GM19463 (cell line): Measurements from ENCODE around the gene MPLKIP.
A peak's percentile ranks its signal among the peaks of the same experiment; 100 is the strongest.
"Not testable (repeated sequence)": the region's sequence is repeated elsewhere in the genome, so short reads cannot be mapped to it uniquely, and the experiment has no call there.

Experiments
- ATAC-seq: cut with Tn5 transposase; IDR thresholded peaks from one replicate; pipeline ENCODE4 v1.9.1; 2021; ENCODE audit warnings: mild to moderate bottlenecking, moderate library complexity; ENCODE audit not compliant: unreplicated experiment

The MPLKIP gene

DNA sequence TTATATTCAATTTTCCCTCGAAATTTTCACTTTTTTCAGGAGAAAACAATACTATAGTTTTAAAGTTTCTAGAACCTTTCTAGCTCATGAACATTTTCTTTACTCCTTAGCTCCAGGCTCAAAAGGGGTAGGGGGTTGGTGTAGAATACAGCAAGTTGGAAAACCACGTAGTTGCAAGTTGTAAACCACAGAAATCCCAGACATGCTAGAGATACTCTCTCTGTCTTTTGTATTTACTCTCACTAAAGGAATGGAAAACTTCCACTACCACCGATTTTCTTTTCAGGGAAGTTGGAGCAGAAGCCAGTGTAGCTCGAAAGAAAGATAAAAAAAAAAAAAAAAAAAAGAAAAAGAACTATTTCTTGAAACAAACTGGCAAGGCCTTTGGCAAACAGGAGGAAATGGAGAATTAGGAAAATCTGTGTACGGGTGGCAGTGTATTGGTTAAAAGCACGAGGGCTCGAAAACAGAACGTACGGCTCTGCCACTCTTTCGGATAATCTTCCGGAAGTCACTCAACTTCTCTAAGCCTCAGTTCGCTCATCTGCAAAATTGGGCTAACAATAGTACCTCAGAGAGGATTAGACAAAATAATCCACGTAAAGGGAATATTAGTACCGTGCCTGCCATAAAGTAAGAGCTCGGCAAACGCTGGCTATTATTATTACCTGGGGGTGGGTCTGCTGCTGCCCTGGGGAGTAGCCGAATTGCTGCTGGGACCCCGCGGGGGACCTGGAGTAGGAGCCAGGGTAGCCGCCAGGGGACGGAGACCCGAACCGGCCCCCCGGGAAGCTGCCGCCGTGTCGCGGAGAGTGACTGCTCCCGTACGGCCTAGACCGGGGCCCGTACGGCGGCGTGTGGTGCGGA lies 628 bp downstream of the MPLKIP start:
- ATAC-seq = peak; percentile 1

DNA sequence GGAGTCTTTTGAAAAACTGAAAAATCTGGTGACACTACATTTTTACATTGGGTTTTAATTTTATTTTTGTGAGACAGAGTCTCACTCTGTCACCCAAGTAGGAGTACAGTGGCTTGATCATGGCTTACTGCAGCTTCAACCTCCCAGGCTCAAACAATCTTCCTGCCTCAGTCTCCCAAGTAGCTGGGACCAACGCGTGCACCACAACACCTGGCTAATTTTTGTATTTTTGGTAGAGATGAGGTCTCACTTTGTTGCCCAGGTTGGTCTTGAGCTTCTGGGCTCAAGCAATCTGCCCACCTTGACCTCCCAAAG lies 11.5 kb downstream of the MPLKIP start:
- ATAC-seq = no peak

DNA sequence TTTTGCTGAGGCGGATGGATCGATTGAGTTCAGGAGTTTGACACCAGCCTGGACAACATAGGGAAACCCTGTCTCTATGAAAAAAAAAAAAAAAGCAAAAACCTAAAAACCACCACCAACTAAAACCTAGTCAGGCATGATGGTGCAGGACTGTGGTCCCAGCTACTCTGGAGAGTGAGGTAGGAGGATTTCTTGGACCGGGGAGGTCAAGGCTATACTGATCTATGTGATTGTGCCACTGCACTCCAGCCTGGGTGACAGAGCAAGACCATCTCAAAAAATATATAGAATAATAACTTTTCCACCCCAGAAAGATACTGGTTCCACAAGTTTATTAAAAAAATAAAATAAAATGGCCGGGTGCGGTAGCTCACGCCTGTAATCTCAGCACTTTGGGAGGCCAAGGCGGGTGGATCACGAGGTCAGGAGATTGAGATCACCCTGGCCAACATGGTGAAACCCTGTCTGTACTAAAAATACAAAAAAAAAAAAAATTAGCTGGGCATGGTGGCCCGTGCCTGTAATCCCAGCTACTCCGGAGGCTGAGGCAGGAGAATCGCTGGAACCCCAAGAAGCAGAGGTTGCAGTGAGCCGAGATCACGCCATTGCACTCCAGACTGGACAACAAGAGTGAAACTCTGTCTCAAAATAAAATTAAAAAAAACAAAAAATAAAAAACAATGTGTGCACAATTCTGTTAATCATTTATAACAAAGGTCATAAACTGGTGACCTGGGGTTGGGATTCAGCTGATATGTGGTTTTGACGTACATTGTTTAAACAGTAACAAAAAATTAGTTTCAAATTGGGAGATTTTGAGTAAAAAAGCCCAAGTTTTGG lies 12.1 kb downstream of the MPLKIP start:
- not testable (repeated sequence) for ATAC-seq

DNA sequence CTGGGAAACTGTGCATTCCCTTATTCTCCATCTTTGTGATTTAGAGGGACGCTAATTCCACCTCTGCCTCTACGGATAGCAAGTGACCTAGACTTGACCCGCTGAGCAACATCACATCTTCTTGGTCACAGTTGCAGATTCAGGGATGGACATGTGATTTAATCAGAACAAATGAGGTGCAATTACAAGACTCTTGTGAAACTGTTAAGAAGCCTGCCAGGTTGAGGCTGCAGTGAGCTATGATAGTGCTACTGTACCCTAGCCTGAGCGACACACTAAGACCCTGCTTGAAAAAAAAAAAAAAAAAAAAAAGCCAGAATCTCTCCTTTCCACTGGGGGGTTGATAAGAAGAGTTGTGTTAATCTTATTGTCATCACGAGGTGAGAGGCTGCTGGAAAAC lies 14.4 kb downstream of the MPLKIP start:
- no peak for ATAC-seq

DNA sequence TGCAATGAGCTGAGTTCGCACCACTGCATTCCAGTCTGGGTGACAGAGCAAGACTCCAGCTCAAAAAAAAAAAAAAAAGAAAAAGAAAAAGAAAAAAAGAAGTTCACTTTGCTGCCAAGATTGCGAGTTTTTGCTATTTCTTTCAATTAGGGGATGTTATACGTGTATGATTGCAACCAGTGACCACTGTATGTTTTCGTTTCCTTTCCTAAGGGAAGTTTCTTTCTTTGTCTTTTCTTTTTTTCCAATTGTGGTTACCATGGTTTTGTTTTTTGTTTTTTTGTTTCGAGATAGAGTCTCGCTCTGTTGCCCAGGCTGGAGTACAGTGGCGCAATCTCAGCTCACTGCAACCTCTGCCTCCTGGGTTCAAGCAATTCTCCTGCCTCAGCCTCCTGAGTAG lies 16.2 kb downstream of the MPLKIP start:
- not testable (repeated sequence) for ATAC-seq

DNA sequence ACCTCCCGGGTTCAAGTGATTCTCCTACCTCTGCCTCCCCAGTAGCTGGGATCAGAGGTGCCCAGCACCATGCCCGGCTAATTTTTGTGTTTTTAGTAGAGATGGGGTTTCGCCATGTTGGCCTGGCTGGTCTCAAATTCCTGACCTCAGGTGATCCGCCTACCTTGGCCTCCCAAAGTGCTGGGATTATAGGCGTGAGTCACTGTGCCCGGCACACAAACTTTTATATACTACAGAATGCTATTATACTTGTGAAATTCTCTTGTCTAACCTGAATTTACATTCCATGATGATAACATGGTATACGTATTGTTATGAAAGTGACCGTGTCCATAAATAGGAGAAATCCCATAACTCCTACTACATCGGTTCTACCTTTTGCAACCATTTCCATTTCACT lies 17.2 kb downstream of the MPLKIP start:
- not testable (repeated sequence) for ATAC-seq

DNA sequence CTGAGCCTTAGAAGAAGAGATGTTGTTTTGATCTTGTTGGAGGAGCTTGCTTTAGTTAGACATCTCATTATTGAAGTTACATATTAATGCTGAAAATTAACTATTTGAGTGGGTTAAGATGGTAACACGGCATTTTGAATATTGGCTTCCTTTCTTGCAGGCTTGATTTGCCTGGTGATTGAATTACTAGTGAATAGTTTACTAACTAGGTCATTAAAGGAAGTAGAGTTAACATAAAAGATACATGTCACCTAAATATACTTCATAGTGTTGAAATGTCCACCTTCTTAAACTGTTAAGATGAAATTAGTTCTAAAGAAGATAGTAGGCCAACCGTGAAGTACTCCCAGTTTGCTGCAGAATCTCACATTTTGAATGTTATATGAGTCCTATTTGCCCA lies 18.5 kb downstream of the MPLKIP start:
- no peak for ATAC-seq

DNA sequence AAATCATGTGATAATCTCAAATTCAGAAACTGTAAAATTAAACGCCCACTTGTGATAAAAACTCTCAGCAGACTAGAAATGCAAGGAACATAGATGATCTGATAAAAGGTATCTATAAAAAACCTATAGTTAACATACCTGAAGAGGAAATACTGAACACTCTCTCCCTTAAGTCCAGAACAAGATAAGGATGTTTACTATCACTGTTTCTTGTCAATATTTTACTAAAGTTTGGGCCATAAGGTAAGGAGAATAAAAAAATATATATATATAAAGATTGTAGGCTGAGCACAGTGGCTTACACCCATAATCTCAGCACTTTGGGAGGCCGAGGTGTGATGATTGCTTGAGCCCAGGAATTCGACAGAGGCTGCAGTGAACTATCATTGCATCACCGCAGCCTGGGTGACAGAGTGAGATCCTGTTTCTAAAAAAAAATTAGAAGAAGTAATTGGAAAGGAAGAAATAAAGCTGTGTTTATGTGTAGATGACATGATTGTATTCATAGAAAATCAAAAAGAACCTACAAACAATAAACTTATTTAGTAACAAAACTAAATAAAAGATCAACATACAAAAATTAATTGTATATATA lies 28.4 kb downstream of the MPLKIP start:
- no peak for ATAC-seq

DNA sequence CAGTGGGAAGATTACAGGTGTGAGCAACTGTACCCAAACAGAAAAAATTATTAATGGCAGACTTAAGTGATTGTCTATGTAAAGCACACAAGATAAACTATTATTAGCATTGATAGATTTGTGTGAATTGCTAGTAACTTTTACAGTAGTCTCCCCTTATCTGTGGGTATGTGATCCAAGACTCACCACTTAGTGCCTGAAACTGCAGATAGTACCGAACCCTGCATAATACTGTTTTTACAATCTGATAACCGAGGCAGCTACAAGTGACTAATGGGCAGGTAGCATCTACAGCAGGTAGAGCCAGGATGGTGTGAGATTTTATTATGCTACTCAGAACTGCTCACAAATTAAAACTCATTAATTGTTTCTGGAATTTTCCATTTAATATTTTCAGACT lies 31.5 kb downstream of the MPLKIP start:
- no peak for ATAC-seq

DNA sequence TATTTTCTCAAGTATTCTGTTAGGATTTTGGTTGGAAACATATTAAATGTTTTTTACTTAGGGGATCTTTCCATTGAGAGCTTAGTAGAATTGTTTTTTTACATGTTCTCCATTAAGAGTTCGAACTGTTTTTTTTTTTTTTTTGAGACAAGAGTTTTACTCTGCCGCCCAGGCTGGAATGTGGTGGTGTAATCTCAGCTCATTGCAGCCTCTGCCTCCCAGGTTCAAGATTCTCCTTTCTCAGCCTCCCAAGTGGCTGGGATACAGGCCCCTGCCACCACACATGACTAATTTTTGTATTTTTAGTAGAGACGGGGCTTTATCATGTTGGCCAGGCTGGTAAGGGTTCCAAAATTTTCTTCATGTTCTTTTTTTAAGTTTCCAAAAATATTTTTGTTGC lies 33.2 kb downstream of the MPLKIP start:
- ATAC-seq = no peak

DNA sequence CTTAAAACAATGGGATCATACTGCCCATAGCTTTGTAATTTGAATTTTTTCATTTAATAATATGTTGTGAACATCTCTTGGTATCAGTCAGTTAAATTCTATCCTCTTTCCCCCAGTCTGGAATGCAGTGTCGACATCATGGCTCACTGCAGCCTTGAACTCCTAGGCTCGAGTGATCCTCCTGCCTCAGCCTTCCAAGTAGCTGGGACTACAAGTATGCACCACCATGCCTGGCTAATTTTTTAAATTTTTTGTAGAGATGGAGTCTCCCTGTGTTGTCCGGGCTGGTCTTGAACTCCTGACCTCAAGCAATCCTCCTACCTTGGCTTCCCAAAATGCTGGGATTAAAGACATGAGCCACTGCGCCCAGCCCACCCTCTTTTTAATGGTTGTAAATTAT lies 34.6 kb downstream of the MPLKIP start:
- no peak for ATAC-seq

DNA sequence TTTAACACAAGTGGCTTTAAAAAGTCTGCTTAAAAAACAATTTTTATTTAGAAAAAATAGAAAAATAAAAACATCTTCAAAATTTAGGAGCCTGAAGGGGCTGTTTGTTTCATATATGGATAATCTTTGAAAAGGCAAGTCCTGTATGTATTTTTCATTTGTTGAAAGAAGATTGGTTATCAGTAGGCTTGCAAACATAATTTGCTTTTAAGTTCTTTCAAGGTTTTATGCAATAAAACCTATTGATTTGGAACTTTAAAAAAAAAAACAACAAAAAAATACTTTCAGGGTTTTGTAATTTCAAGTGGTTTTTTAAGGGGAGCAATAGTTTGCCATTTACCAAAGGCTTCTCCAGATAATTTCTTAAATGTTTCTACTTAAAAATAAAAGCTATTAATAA lies 35.6 kb downstream of the MPLKIP start:
- no peak for ATAC-seq

DNA sequence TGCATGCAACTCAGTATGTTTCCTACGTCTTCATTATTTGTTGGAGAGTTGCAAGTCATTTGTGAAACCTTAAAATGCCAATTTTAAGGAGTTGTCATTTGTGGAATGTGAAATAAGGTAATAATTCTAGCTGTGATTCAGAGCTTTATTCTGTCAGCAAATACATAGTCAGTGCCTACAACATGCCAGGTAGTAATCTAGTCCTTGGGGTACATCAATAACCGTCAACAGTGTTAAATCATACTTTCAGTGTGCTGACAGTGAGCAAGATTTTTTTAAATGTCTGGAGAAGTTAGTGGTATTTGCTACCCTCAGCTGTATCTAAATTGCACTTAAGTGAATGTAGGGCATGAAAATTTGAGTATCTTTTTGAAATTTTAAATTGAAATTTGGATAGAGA lies 36.7 kb downstream of the MPLKIP start:
- no peak for ATAC-seq

DNA sequence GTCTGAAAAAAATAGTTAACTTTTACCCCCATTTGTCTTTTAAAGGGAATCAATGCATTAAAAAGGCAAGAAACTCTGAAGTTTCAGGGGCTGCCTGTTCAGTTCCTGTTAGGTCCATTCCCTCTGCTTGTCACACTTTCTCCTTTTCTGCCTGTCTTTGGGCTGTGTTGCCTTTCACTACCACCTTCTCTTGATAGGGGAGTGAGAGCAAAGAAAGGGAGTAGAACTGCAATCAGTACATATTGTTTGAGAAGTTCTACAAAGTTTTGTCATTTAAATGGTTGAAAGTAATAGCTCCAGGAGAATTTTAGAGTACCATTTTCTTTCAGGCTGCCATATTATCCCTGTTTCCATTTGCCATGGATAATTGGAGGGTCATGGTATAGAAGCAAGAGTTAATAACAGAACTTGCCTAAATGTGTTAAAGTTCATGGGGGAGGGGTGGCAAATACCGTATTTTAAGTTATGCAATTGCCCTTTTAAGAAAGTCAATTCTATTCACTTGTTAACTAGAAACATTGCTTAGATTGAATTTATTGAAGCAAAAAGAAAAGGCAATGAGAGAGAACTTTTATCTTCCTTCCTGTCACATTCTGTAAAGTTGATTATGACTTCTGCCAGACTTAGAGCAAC lies 38.6 kb downstream of the MPLKIP start:
- no peak for ATAC-seq

DNA sequence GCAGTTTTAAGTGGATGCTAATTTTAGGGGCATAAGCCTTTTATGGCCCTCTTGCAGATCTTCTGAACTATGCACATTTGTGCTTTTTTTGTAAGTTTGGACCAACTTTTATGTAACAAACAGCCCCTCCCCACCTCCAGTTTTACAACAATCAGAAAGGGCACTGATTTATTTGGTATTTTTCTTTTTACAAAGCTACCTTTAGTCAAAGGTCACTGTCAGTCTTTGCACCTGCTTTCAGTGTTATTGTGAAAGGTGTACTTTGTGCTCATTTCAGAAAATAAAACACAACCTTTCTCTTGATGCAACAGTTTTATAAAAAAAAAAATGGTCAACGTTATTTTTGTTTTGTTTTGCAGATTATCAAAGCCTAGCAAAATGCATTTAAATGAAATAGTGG lies 39.2 kb downstream of the MPLKIP start:
- no peak for ATAC-seq

DNA sequence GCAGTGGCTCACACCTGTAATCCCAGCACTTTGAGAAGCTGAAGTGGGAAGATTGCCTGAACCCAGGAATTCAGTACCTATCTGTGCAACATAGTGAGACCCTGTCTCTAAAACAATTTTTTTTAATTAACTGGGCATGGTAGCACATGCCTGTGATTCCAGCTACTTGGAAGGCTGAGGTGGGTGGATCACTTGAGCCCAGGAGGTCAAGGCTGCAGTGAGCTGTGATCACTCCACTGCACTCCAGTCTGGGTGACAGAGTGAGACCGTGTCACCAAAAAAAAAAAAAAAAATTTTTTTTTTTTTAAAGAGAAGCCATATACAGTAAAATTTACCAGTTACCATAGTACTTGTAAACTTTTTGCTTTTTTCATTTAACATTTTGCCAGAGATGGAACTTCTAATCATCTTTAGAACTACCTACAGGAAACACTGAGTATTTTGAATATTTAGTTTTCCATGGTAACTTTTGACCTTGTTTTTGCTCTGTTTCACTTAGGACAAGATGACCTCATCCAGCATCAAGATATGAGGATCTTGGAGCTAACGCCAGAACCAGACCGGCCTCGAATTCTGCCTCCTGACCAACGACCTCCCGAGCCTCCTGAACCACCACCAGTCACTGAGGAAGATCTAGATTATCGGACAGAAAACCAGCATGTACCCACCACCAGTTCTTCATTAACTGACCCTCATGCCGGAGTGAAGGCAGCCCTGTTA lies 40.6 kb downstream of the MPLKIP start:
- no peak for ATAC-seq

DNA sequence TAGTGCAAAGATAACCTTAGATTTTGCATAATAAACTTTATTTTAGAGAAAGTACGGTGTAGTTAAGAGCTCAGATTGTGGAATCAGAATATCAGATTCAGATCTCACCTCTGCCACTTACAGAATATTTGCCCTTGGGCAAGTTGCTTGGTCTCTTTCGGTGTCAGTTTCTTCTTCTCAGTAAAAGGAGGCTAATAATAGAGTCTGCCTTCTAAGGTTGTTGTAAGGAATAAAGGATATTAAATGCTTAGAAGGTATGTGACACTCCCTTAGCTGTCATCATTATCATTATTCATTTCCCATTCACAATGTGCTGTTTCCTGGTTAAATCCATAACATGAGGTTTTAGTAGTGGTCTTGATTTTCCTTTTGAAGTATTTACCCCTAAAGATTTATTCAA lies 42.2 kb downstream of the MPLKIP start:
- ATAC-seq = no peak

DNA sequence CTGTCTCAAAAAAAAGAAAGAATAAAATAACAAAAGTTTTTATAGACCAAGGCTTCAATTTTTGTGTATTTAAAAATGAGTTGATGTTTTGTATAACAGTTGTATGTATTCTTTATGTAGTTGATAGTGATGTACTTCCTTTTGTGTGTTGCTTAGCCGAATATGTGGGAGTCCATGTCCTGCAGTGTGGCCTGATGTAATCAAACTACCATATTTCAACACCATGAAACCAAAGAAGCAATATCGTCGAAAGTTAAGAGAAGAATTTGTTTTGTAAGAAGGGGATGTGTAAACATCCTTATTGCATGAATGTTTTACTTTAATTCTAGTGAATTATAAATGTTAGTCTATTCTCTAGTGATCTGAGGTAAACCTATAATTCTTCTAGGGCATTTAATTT lies 56.6 kb downstream of the MPLKIP start:
- no peak for ATAC-seq
